GM12892 (cell line): ENCODE results near the gene NELFB.
A peak's percentile ranks its signal among the peaks of the same experiment; 100 is the strongest.
"Not testable (repeated sequence)": the region's sequence is repeated elsewhere in the genome, so short reads cannot be mapped to it uniquely, and the experiment has no call there.

ENCODE experiments used
- DNase-seq: peaks from one replicate; pipeline ENCODE4 v3.0.0; 2011; ENCODE audit not compliant: insufficient read length
- FAIRE-seq: peaks from 2 replicates; lab custom pipeline; 2011; peaks lifted over from hg19 to GRCh38; lab: Jason Lieb, UNC
- POLR2A ChIP-seq: IDR thresholded peaks from 2 replicates; pipeline ENCODE4 v1.6.1; 2011; ENCODE audit warnings: low read depth, low read length, control low read depth
- POLR2AphosphoS5 ChIP-seq: IDR thresholded peaks from 2 replicates; pipeline ENCODE4 v1.6.1; 2011; ENCODE audit warnings: low read depth, low read length, control low read depth
- TAF1 ChIP-seq: IDR thresholded peaks from 2 replicates; pipeline ENCODE4 v1.6.1; 2011; ENCODE audit warnings: low read depth, mild to moderate bottlenecking, control low read depth, low read length, borderline replicate concordance

NELFB gene

GRCh38 chr9:137240318-137240840 lies 14.7 kb upstream of the NELFB start:
- FAIRE-seq, result no peak

GRCh38 chr9:137240841-137241489 lies 14.2 kb upstream of the NELFB start, which contains the start of gene TUBB4B:
TUBB4B (plus strand) TSS chr9:137241287; CDS start chr9:137241361, 74 bp downstream.
- FAIRE-seq, result peak; percentile 100
- peak; percentile 100 for DNase-seq
- TF ChIP-seq POLR2AphosphoS5 (peak; percentile 99), POLR2A (peak; percentile 99), TAF1 (peak; percentile 98)

More at GRCh38 chr9:137240318-137240840, 14.7 kb upstream of the NELFB start:
- TF ChIP-seq TAF1 (0 out of 2 replicates have a peak, but pooled peaks have one; percentile 9), POLR2A (no peak)
- DNase-seq, result peak; percentile 75

GRCh38 chr9:137241490-137242268 lies 13.4 kb upstream of the NELFB start:
- no peak for FAIRE-seq
- peak; percentile 62 for DNase-seq
- TF ChIP-seq POLR2AphosphoS5 (no peak), TAF1 (no peak), POLR2A (no peak)

GRCh38 chr9:137242269-137243203 lies 12.6 kb upstream of the NELFB start:
- FAIRE-seq (no peak), DNase-seq (no peak)
- TF ChIP-seq POLR2AphosphoS5 (peak; percentile 17; the same call in 1 of the 2 replicates), TAF1 (no peak), POLR2A (no peak)

- not testable (repeated sequence) for FAIRE-seq, DNase-seq
These were observed 11.9 kb upstream of the NELFB start for GRCh38 chr9:137243266-137243625.

GRCh38 chr9:137243626-137244485 lies 11.3 kb upstream of the NELFB start:
- FAIRE-seq (no peak), DNase-seq (no peak)
- TF ChIP-seq POLR2A (peak; percentile 62), TAF1 (no peak), POLR2AphosphoS5 (peak; percentile 88)

- FAIRE-seq (no peak), DNase-seq (no peak)
- TF ChIP-seq POLR2AphosphoS5, result peak; percentile 4; the same call in 1 of the 2 replicates
- TF ChIP-seq POLR2A, result no peak
- no peak for TF ChIP-seq TAF1
These were observed 10.4 kb upstream of the NELFB start for GRCh38 chr9:137244486-137245449.

- DNase-seq (no peak), FAIRE-seq (no peak)
- TF ChIP-seq POLR2A (no peak), POLR2AphosphoS5 (no peak), TAF1 (no peak)
These were observed 9.4 kb upstream of the NELFB start for GRCh38 chr9:137245450-137246421.
